HEK293 (cell line): Measurements from ENCODE around the gene BRI3.

Experiments
- CTCF ChIA-PET: fragments of 350-600 bp; formaldehyde crosslinking; extraction: SDS; loops from one replicate; lab custom pipeline; 2021; ENCODE audit warnings: antibody characterized with exemption; lab: Yijun Ruan, JAX
- POLR2A ChIA-PET: fragments of 300-600 bp; formaldehyde crosslinking; extraction: SDS; loops from one replicate; lab custom pipeline; 2020; ENCODE audit warnings: antibody characterized with exemption, inconsistent platforms; lab: Yijun Ruan, JAX
- H3K27ac ChIP-seq: fragments of 200-500 bp; sonication (Bioruptor generic); 2 replicates; pipeline ENCODE4 v1.5.1; 2014; ENCODE audit warnings: low read depth, low read length, control low read depth, inconsistent platforms; ENCODE audit errors: extremely low read depth
- H3K36me3 ChIP-seq, 2 experiments: fragments of 200-500 bp in 1 of 2; sonication (Bioruptor generic) in 1 of 2; 1 replicate in 1 of 2; 2 replicates in 1 of 2; pipeline ENCODE4 v1.5.1; 2014 to 2017; ENCODE audit warnings: inconsistent platforms in 2 of 2, low read length in 2 of 2; ENCODE audit not compliant: control insufficient read depth in 2 of 2, insufficient read depth in 1 of 2
- H3K4me1 ChIP-seq: fragments of 200-500 bp; sonication (Bioruptor generic); 2 replicates; pipeline ENCODE4 v1.5.1; 2014; ENCODE audit warnings: mild to moderate bottlenecking, low read length, inconsistent platforms; ENCODE audit not compliant: control insufficient read depth, insufficient read depth
- H3K4me3 ChIP-seq: 2 replicates; pipeline ENCODE4 v1.5.1; 2011; ENCODE audit warnings: low read depth, mild to moderate bottlenecking, control low read depth, low read length, moderate library complexity
- H3K9me3 ChIP-seq: fragments of 200-500 bp; sonication (Bioruptor generic); 2 replicates; pipeline ENCODE4 v1.5.1; 2014; ENCODE audit warnings: low read depth, low read length, inconsistent platforms; ENCODE audit not compliant: control insufficient read depth, insufficient read depth
- EGR2 ChIP-seq: fragments of 450-650 bp; formaldehyde crosslinking; IDR thresholded peaks from 2 replicates; pipeline ENCODE4 v1.5.1; 2016; ENCODE audit warnings: low read depth, missing biosample characterization, missing genetic modification characterization
- KLF9 ChIP-seq: fragments of 450-650 bp; formaldehyde crosslinking; IDR thresholded peaks from 2 replicates; pipeline ENCODE4 v1.5.1; 2016; ENCODE audit warnings: missing biosample characterization, missing genetic modification characterization, low read depth
- MZF1 ChIP-seq: fragments of 450-650 bp; formaldehyde crosslinking; IDR thresholded peaks from 2 replicates; pipeline ENCODE4 v1.5.1; 2017; ENCODE audit warnings: missing biosample characterization, missing genetic modification characterization, borderline replicate concordance
- TCF7L2 ChIP-seq: IDR thresholded peaks from 2 replicates; pipeline ENCODE4 v1.6.1; 2011; ENCODE audit warnings: low read depth, mild to moderate bottlenecking, inconsistent platforms, low read length, moderate library complexity, borderline replicate concordance
- WT1 ChIP-seq: fragments of 450-650 bp; formaldehyde crosslinking; IDR thresholded peaks from 2 replicates; pipeline ENCODE4 v1.5.1; 2016; ENCODE audit warnings: missing biosample characterization, missing genetic modification characterization
- YY2 ChIP-seq: fragments of 450-650 bp; formaldehyde crosslinking; IDR thresholded peaks from 2 replicates; pipeline ENCODE4 v1.5.1; 2016; ENCODE audit warnings: missing biosample characterization, missing genetic modification characterization
- ZBTB48 ChIP-seq: fragments of 450-650 bp; formaldehyde crosslinking; IDR thresholded peaks from 2 replicates; pipeline ENCODE4 v1.5.1; 2016; ENCODE audit warnings: missing biosample characterization, missing genetic modification characterization
- ZNF121 ChIP-seq: fragments of 450-650 bp; formaldehyde crosslinking; IDR thresholded peaks from 2 replicates; pipeline ENCODE4 v1.5.1; 2016; ENCODE audit warnings: missing biosample characterization, missing genetic modification characterization
- ZNF132 ChIP-seq: fragments of 450-650 bp; formaldehyde crosslinking; IDR thresholded peaks from 2 replicates; pipeline ENCODE4 v1.5.1; 2017; ENCODE audit warnings: missing biosample characterization, missing genetic modification characterization, borderline replicate concordance
- ZNF157 ChIP-seq: fragments of 450-650 bp; formaldehyde crosslinking; IDR thresholded peaks from 2 replicates; pipeline ENCODE4 v1.5.1; 2016; ENCODE audit warnings: missing biosample characterization, missing genetic modification characterization
- ZNF184 ChIP-seq: fragments of 450-650 bp; IDR thresholded peaks from 2 replicates; pipeline ENCODE4 v1.5.1; 2018; ENCODE audit warnings: missing biosample characterization, mild to moderate bottlenecking, missing genetic modification characterization
- ZNF221 ChIP-seq: fragments of 450-650 bp; formaldehyde crosslinking; IDR thresholded peaks from 2 replicates; pipeline ENCODE4 v1.5.1; 2017; ENCODE audit warnings: missing biosample characterization, missing genetic modification characterization, borderline replicate concordance
- ZNF239 ChIP-seq: fragments of 450-650 bp; formaldehyde crosslinking; IDR thresholded peaks from 2 replicates; pipeline ENCODE4 v1.5.1; 2016; ENCODE audit warnings: missing biosample characterization, missing genetic modification characterization
- ZNF274 ChIP-seq, 2 experiments: fragments of 200-500 bp in 1 of 2; fragments of 450-650 bp in 1 of 2; sonication (Bioruptor generic) in 1 of 2; formaldehyde crosslinking in 1 of 2; IDR thresholded peaks; 2 replicates each; pipeline versions ENCODE4 v1.5.1 to v1.6.1; 2014 to 2016; ENCODE audit warnings: borderline replicate concordance in 1 of 2, inconsistent platforms in 1 of 2, low read length in 1 of 2, missing biosample characterization in 1 of 2, missing genetic modification characterization in 1 of 2
- ZNF433 ChIP-seq: fragments of 450-650 bp; formaldehyde crosslinking; IDR thresholded peaks from 2 replicates; pipeline ENCODE4 v1.5.1; 2016; ENCODE audit warnings: missing biosample characterization, missing genetic modification characterization, low read depth
- ZNF558 ChIP-seq: fragments of 450-650 bp; formaldehyde crosslinking; IDR thresholded peaks from 2 replicates; pipeline ENCODE4 v1.5.1; 2016; ENCODE audit warnings: missing biosample characterization, missing genetic modification characterization
- ZNF621 ChIP-seq: fragments of 450-650 bp; formaldehyde crosslinking; IDR thresholded peaks from 2 replicates; pipeline ENCODE4 v1.5.1; 2017; ENCODE audit warnings: missing biosample characterization, missing genetic modification characterization
- ZNF777 ChIP-seq: fragments of 450-650 bp; formaldehyde crosslinking; IDR thresholded peaks from 2 replicates; pipeline ENCODE4 v1.5.1; 2017; ENCODE audit warnings: missing biosample characterization, missing genetic modification characterization, borderline replicate concordance
- ZNF792 ChIP-seq: fragments of 450-650 bp; formaldehyde crosslinking; IDR thresholded peaks from 2 replicates; pipeline ENCODE4 v1.5.1; 2016; ENCODE audit warnings: missing biosample characterization, missing genetic modification characterization
- ZNF830 ChIP-seq: fragments of 450-650 bp; IDR thresholded peaks from 2 replicates; pipeline ENCODE4 v1.5.0; 2018; ENCODE audit warnings: missing biosample characterization, missing genetic modification characterization, low read depth, mild to moderate bottlenecking, moderate library complexity
- ZSCAN23 ChIP-seq: fragments of 450-650 bp; formaldehyde crosslinking; IDR thresholded peaks from 2 replicates; pipeline ENCODE4 v1.5.1; 2016; ENCODE audit warnings: missing biosample characterization, missing genetic modification characterization
- ZSCAN30 ChIP-seq: fragments of 450-650 bp; IDR thresholded peaks from 2 replicates; pipeline ENCODE4 v1.5.1; 2018; ENCODE audit warnings: missing biosample characterization, mild to moderate bottlenecking, missing genetic modification characterization, moderate library complexity
- TF ChIP-seq, protein P1 (sequence below): fragments of 450-650 bp; formaldehyde crosslinking; IDR thresholded peaks from 2 replicates; pipeline ENCODE4 v1.5.1; 2016; ENCODE audit warnings: missing biosample characterization, missing genetic modification characterization
- TF ChIP-seq, protein P2 (sequence below): fragments of 450-650 bp; formaldehyde crosslinking; IDR thresholded peaks from 2 replicates; pipeline ENCODE4 v1.5.1; 2016; ENCODE audit warnings: missing biosample characterization, missing genetic modification characterization
- TF ChIP-seq, protein P3 (sequence below): fragments of 450-650 bp; formaldehyde crosslinking; IDR thresholded peaks from 2 replicates; pipeline ENCODE4 v1.5.1; 2016; ENCODE audit warnings: missing biosample characterization, missing genetic modification characterization
- TF ChIP-seq, protein P4 (sequence below): fragments of 450-650 bp; formaldehyde crosslinking; IDR thresholded peaks from 2 replicates; pipeline ENCODE4 v1.5.1; 2016; ENCODE audit warnings: missing biosample characterization, missing genetic modification characterization

The BRI3 gene

DNA sequence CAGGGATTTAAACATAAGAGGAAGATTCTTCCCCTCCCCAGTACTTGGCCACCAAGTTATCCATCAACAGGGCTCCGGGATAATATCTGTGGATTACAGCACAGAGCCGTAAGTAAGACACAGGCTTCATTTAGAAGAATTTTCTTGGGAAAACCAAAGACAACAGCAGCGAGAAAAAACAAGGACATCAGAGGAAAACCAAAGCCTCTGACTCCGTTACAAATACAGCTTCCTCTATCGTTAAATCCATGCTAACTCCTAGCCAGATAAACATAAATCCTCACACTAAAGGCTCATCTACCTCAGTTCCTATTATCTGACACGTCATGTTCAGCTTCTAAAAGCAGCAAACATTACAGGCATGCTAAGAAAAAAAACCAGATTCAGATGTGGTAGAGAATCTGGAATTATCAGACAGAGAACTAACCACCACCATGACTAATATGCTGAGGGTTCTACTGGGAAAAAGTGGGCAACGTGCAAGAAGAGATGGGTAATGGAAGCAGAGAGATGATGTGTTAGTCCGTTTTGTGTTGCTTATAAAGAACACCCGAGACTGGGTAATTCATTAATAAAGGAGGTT, 48.4 kb downstream of the BRI3 start:
- Histone ChIP-seq H3K9me3 (no peaks in the 10 kb centered on the region), H3K4me1 (0 out of 2 replicates have a peak, but pooled peaks cover 5% of the 10 kb centered on the region), H3K4me3 (no peak overlapping the region)
- TF ChIP-seq ZBTB48 (tag by site-specific recombination) (no peak), ZNF274 (IDR thresholded peaks at IDR 0.05; ENCODE audit: low read length) (no peak), ZNF274 (tag by site-specific recombination; IDR thresholded peaks at IDR 0.05; ENCODE audit: borderline replicate concordance) (no peak), ZNF830 (tag by site-specific recombination) (no peak), ZNF132 (tag by site-specific recombination) (no peak), ZNF777 (no peak), ZNF792 (tag by site-specific recombination) (no peak), YY2 (no peak), KLF9 (tag by site-specific recombination) (no peak), MZF1 (tag by site-specific recombination) (no peak), ZNF239 (no peak), ZNF121 (no peak), WT1 (tag by site-specific recombination) (no peak), TCF7L2 (no peak), ZNF157 (tag by site-specific recombination) (no peak), EGR2 (tag by site-specific recombination) (no peak)
- TF ChIP-seq, protein P1, sequence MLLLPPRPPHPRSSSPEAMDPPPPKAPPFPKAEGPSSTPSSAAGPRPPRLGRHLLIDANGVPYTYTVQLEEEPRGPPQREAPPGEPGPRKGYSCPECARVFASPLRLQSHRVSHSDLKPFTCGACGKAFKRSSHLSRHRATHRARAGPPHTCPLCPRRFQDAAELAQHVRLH = no peak
- TF ChIP-seq, protein P2, sequence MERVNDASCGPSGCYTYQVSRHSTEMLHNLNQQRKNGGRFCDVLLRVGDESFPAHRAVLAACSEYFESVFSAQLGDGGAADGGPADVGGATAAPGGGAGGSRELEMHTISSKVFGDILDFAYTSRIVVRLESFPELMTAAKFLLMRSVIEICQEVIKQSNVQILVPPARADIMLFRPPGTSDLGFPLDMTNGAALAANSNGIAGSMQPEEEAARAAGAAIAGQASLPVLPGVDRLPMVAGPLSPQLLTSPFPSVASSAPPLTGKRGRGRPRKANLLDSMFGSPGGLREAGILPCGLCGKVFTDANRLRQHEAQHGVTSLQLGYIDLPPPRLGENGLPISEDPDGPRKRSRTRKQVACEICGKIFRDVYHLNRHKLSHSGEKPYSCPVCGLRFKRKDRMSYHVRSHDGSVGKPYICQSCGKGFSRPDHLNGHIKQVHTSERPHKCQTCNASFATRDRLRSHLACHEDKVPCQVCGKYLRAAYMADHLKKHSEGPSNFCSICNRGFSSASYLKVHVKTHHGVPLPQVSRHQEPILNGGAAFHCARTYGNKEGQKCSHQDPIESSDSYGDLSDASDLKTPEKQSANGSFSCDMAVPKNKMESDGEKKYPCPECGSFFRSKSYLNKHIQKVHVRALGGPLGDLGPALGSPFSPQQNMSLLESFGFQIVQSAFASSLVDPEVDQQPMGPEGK (tag by site-specific recombination) = no peak
- TF ChIP-seq, all 188 proteins: peak for 0
- ChIA-PET CTCF (interaction anchor here (0.6 kb wide), 2 partner anchors 60 to 72 kb away, joined by 3 read pairs; no protein-coding TSS in a partner anchor), POLR2A (no interaction called here)
- Histone ChIP-seq H3K27ac (no peak overlapping the region), H3K36me3 (no peaks in the 10 kb centered on the region; a peak in 1 of 3 replicates)

DNA sequence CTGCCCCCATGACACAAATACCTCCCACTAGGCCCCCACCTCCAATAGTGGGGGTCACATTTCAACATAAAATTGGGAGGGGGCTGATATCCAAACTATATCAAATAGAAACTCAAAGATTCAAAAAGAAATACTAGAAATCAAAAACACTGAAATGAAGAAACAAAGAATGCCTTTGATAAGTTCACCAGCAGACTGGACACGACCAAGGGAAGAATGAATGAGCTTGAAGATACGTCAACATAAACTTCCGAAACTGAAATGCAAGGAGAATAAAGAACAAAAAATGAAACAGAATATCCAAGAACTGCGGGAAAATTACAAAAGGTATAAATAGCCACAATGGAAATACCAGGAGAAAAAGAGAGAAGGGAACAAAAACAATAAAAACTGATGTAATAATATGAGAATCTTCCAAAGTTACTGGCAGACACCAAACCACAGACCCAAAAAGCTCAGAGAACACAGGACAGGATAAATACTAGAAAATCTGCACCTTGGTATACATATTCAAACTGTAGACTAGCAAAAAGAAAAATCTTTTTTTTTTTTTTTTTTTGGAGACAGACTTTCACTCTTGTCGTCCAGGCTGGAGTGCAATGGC, 49.5 kb downstream of the BRI3 start:
- no peak overlapping the region for H3K27ac ChIP-seq
- CTCF ChIA-PET = interaction anchor here (0.5 to 0.6 kb wide), 2 partner anchors 59 to 91 kb away, joined by 3 read pairs; no protein-coding TSS in a partner anchor
- TF ChIP-seq ZNF558 (tag by site-specific recombination) = peak; percentile 94
- TF ChIP-seq ZSCAN23 (tag by site-specific recombination) = no peak
- TF ChIP-seq ZNF221 = no peak
- TF ChIP-seq, all 188 proteins: peak for 1
- Histone ChIP-seq H3K4me3 (no peak overlapping the region), H3K9me3 (no peaks in the 10 kb centered on the region), H3K36me3 (no peaks in the 10 kb centered on the region; a peak in 1 of 3 replicates), H3K4me1 (0 out of 2 replicates have a peak, but pooled peaks cover 5% of the 10 kb centered on the region)
- POLR2A ChIA-PET = no interaction called here

DNA sequence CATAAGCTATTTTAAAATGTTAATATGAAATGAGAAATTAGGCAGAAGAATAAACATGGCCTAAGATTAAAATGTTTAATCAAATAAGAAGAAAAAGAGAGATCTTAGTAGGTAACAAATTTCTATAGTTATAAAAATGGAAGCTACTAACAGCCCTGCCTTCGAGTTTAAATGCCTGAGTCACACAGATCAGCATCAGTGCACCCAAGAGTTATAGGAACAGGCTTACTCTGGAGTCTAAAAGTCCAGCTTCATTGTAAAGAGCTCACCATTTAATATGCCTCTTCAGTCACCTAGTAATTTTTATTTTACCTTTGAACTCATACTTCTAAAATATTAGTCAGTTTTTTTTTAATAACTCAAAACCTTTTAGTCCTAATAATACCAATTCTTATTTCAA, 52.6 kb downstream of the BRI3 start:
- H3K4me1 ChIP-seq = 0 out of 2 replicates have a peak, but pooled peaks cover 5% of the 10 kb centered on the region

More for the DNA sequence above, 52.6 kb downstream of the BRI3 start:
- Histone ChIP-seq H3K27ac (no peak overlapping the region), H3K4me3 (no peak overlapping the region), H3K9me3 (no peaks in the 10 kb centered on the region), H3K36me3 (no peaks in the 10 kb centered on the region; a peak in 1 of 3 replicates)
- CTCF ChIA-PET = interaction anchor here (0.5 to 1.1 kb wide), 4 partner anchors 24 to 429 kb away, joined by 3 read pairs; no protein-coding TSS in a partner anchor
- TF ChIP-seq, protein P3, sequence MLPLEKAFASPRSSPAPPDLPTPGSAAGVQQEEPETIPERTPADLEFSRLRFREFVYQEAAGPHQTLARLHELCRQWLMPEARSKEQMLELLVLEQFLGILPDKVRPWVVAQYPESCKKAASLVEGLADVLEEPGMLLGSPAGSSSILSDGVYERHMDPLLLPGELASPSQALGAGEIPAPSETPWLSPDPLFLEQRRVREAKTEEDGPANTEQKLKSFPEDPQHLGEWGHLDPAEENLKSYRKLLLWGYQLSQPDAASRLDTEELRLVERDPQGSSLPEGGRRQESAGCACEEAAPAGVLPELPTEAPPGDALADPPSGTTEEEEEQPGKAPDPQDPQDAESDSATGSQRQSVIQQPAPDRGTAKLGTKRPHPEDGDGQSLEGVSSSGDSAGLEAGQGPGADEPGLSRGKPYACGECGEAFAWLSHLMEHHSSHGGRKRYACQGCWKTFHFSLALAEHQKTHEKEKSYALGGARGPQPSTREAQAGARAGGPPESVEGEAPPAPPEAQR (tag by site-specific recombination) = no peak
- no peak for TF ChIP-seq EGR2 (tag by site-specific recombination)
- no peak for TF ChIP-seq ZNF184 (tag by site-specific recombination)
- TF ChIP-seq, protein P4, sequence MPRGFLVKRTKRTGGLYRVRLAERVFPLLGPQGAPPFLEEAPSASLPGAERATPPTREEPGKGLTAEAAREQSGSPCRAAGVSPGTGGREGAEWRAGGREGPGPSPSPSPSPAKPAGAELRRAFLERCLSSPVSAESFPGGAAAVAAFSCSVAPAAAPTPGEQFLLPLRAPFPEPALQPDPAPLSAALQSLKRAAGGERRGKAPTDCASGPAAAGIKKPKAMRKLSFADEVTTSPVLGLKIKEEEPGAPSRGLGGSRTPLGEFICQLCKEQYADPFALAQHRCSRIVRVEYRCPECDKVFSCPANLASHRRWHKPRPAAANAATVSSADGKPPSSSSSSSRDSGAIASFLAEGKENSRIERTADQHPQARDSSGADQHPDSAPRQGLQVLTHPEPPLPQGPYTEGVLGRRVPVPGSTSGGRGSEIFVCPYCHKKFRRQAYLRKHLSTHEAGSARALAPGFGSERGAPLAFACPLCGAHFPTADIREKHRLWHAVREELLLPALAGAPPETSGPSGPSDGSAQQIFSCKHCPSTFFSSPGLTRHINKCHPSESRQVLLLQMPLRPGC = no peak
- no peak for TF ChIP-seq ZNF433 (tag by site-specific recombination)
- TF ChIP-seq ZNF621 = no peak
- TF ChIP-seq ZSCAN30 (tag by site-specific recombination) = no peak
- TF ChIP-seq, all 188 proteins: peak for 0
- POLR2A ChIA-PET = no interaction called here
